GM12878 (cell line): Measurements from ENCODE around the gene PABPC4L. TPM values are rescaled to one million over a fixed set of nuclear protein-coding genes. Genes with fewer than 3 reads are reported as not detected.

Experiments used
- ATAC-seq: fragments of 200-7000 bp; cut with Tn5 transposase; 3 replicates; pipeline ENCODE4 v1.9.1; 2020; ENCODE audit warnings: mild to moderate bottlenecking, moderate library complexity
- BruUV-seq: library from RNA; stranded (reverse); fragments of 400-500 nt; replicated peaks from 2 replicates; lab custom pipeline; 2021; lab: Mats Ljungman, UMichigan
- CTCF ChIA-PET: fragments of 300-600 bp; sonication (Branson Sonifier 250); formaldehyde crosslinking; extraction: SDS; loops from one replicate; lab custom pipeline; 2021; ENCODE audit warnings: inconsistent platforms; lab: Yijun Ruan, JAX
- POLR2A ChIA-PET: fragments of 350-600 bp; formaldehyde crosslinking; extraction: SDS; loops from one replicate; lab custom pipeline; 2021; ENCODE audit warnings: inconsistent platforms; lab: Charles Lee
- RAD21 ChIA-PET: fragments of 300-600 bp; sonication (Branson Sonifier 250); formaldehyde crosslinking; loops from one replicate; lab custom pipeline; 2023; ENCODE audit warnings: antibody characterized with exemption; ENCODE audit not compliant: unreplicated experiment; lab: Charles Lee
- SMC1A ChIA-PET: fragments of 300-600 bp; sonication (Branson Sonifier 250); formaldehyde crosslinking; loops from one replicate; lab custom pipeline; 2023; ENCODE audit not compliant: unreplicated experiment, uncharacterized antibody; lab: Charles Lee
- DNase-seq: peaks from one replicate; pipeline ENCODE4 v3.0.0-alpha.2; 2011; ENCODE audit warnings: low read depth, low spot score
- FAIRE-seq: peaks from 3 replicates; lab custom pipeline; 2011; peaks lifted over from hg19 to GRCh38; lab: Jason Lieb, UNC
- H2AFZ ChIP-seq: 2 replicates; pipeline ENCODE4 v1.6.0; 2011; ENCODE audit warnings: low read depth, low read length, control low read depth; ENCODE audit not compliant: control insufficient read depth
- H3K27ac ChIP-seq: 2 replicates; pipeline ENCODE4 v1.5.1; 2011; ENCODE audit warnings: control low read depth; ENCODE audit not compliant: control insufficient read depth, insufficient read depth
- H3K27me3 ChIP-seq, 2 experiments: replicated peaks in 1 of 2; 2 replicates each; pipeline versions ENCODE4 v1.6.0 to v1.6.1; 2011; ENCODE audit warnings: low read length in 1 of 2; ENCODE audit not compliant: control insufficient read depth in 2 of 2, insufficient read depth in 2 of 2
- H3K36me3 ChIP-seq, 2 experiments: 2 replicates each; pipeline ENCODE4 v1.5.1; 2011; ENCODE audit warnings: low read length in 1 of 2; ENCODE audit not compliant: control insufficient read depth in 2 of 2, insufficient read depth in 2 of 2
- H3K4me1 ChIP-seq: 2 replicates; pipeline ENCODE4 v1.6.1; 2011; ENCODE audit warnings: mild to moderate bottlenecking, low read length, moderate library complexity, mixed read lengths; ENCODE audit not compliant: control insufficient read depth, insufficient read depth
- H3K4me2 ChIP-seq: 2 replicates; pipeline ENCODE4 v1.6.0; 2011; ENCODE audit warnings: control low read depth; ENCODE audit not compliant: control insufficient read depth, insufficient read depth
- H3K4me3 ChIP-seq: fragments of 200-600 bp; sonication (generic); 2 replicates; pipeline ENCODE4 v1.5.1; 2016
- H3K79me2 ChIP-seq: 2 replicates; pipeline ENCODE4 v1.6.0; 2011; ENCODE audit warnings: low read length; ENCODE audit not compliant: control insufficient read depth, insufficient read depth
- H3K9ac ChIP-seq: 2 replicates; pipeline ENCODE4 v1.8.0; 2011; ENCODE audit warnings: low read length, control low read depth, mixed read lengths; ENCODE audit not compliant: control insufficient read depth, insufficient read depth
- H3K9me3 ChIP-seq: replicated peaks from 3 replicates; pipeline ENCODE4 v1.5.1; 2011; ENCODE audit warnings: mild to moderate bottlenecking, low read length; ENCODE audit not compliant: control insufficient read depth, insufficient read depth
- H4K20me1 ChIP-seq: 2 replicates; pipeline ENCODE4 v1.6.0; 2011; ENCODE audit not compliant: control insufficient read depth, insufficient read depth
- ATF7 ChIP-seq: fragments of 450-650 bp; IDR thresholded peaks from 2 replicates; pipeline ENCODE4 v1.6.1; 2016; ENCODE audit warnings: low read depth, mild to moderate bottlenecking
- IKZF2 ChIP-seq, 2 experiments: fragments of 450-650 bp; IDR thresholded peaks; 2 replicates each; pipeline ENCODE4 v1.6.1; 2017; ENCODE audit warnings: mild to moderate bottlenecking in 2 of 2, moderate library complexity in 2 of 2
- IRF3 ChIP-seq: fragments of 450-650 bp; IDR thresholded peaks from 2 replicates; pipeline ENCODE4 v1.6.1; 2014; ENCODE audit warnings: mild to moderate bottlenecking
- MTA3 ChIP-seq: IDR thresholded peaks from 2 replicates; pipeline ENCODE4 v1.6.1; 2012; ENCODE audit warnings: low read length, inconsistent platforms, borderline replicate concordance
- NFYB ChIP-seq: IDR thresholded peaks from 2 replicates; pipeline ENCODE4 v1.6.1; 2011; ENCODE audit warnings: low read depth, mild to moderate bottlenecking, low read length, improper control_type of control experiment, moderate library complexity; ENCODE audit not compliant: insufficient read depth
- PAX8 ChIP-seq: fragments of 450-650 bp; IDR thresholded peaks from 2 replicates; pipeline ENCODE4 v1.6.1; 2017; ENCODE audit warnings: mild to moderate bottlenecking, moderate library complexity
- PKNOX1 ChIP-seq: fragments of 450-650 bp; IDR thresholded peaks from 2 replicates; pipeline ENCODE4 v1.6.1; 2016; ENCODE audit warnings: mild to moderate bottlenecking
- RBBP5 ChIP-seq: fragments of 200-600 bp; sonication (generic); conservative IDR thresholded peaks from 2 replicates; pipeline ENCODE4 v1.6.1; 2016
- RUNX3 ChIP-seq: IDR thresholded peaks from 2 replicates; pipeline ENCODE4 v1.6.1; 2012; ENCODE audit warnings: low read length, inconsistent platforms
- USF2 ChIP-seq: IDR thresholded peaks from 2 replicates; pipeline ENCODE4 v1.6.1; 2011; ENCODE audit warnings: low read depth, low read length, improper control_type of control experiment, borderline replicate concordance
- WGBS: methylation state at CpG from one replicate; pipeline ENCODE4 v1.1.6; 2016; ENCODE audit warnings: low lambda C conversion rate; ENCODE audit not compliant: insufficient replicate concordance, insufficient coverage; ENCODE audit errors: missing lambda C conversion rate; 5-methylcytosine and 5-hydroxymethylcytosine counted together
- in situ Hi-C: fragments of 300-500 bp; cut with MboI; formaldehyde crosslinking; loops from 9 replicates; pipeline ENCODE4 v1.14.3; 2018; ENCODE audit warnings: mixed read lengths
- intact Hi-C: fragments of 100-400 bp; cut with micrococcal nuclease; formaldehyde crosslinking; loops from one replicate; pipeline ENCODE4 v1.14.2; 2022; ENCODE audit not compliant: unreplicated experiment
- polyA plus RNA-seq, 11 experiments: library from polyadenylated mRNA; depleted of rRNA in 4 of 11; unstranded in 6 of 11; stranded (reverse) in 5 of 11; fragments of >200 nt; fragmentation: Nextera tagmentation in 4 of 11; fragmentation: Illumina TruSeq in 1 of 11; extraction: Ambion mirVana in 4 of 11; extraction: Trizol in 1 of 11; gene quantifications; 1 replicate in 1 of 11; 2 replicates in 10 of 11; pipeline versions ENCODE4 v1.2.1 to v1.2.3, GENCODE V29; 2011 to 2016; ENCODE audit warnings: inconsistent platforms in 2 of 11, missing spikeins in 2 of 11, low read depth in 1 of 11
- total RNA-seq, 4 experiments: library from RNA; depleted of rRNA in 3 of 4; stranded (reverse); fragments of >200 nt in 3 of 4; fragmentation: Illumina TruSeq in 1 of 4; extraction: Trizol in 1 of 4; gene quantifications; 2 replicates each; pipeline versions ENCODE4 v1.2.1 to v1.2.3, GENCODE V29; 2013 to 2021

The PABPC4L gene
- total and polyA plus RNA-seq, 10 of the 15 experiments (the other 5 are each of a cell fraction or from before 2014, with no cell fraction given): not detected

- TF ChIP-seq USF2: no peak
Measured at GRCh38 chr4:134189949-134190348, 11.6 kb downstream of the PABPC4L start (continued).

GRCh38 chr4:134189480-134189879, 12.1 kb downstream of the PABPC4L start:
- Histone ChIP-seq H3K9me3 (no peaks in the 10 kb centered on the region), H3K79me2 (no peaks in the 10 kb centered on the region), H3K4me1 (no peaks in the 10 kb centered on the region), H3K27me3 (no peaks in the 10 kb centered on the region), H2AFZ (no peak overlapping the region), H3K36me3 (no peaks in the 10 kb centered on the region), H3K4me2 (no peak overlapping the region), H4K20me1 (no peaks in the 10 kb centered on the region), H3K9ac (no peak overlapping the region), H3K27ac (no peak overlapping the region), H3K4me3 (no peak overlapping the region)
- ChIA-PET RAD21 (no interaction called here), POLR2A (no interaction called here), SMC1A (no interaction called here), CTCF (no interaction called here)
- DNase-seq (no peak), FAIRE-seq (no peak), ATAC-seq (no peak)
- WGBS: 0% methylated on average over 1 of the region's 1 CpG
- TF ChIP-seq RBBP5 (no peak), IKZF2 (IDR thresholded peaks at IDR 0.05) (no peak), ATF7 (no peak), PAX8 (no peak), NFYB (no peak), IRF3 (no peak), MTA3 (no peak), RUNX3 (no peak), PKNOX1 (no peak)
- in situ Hi-C loops: no loop called here
- no TSS peak for BruUV-seq
- intact Hi-C loops: no loop called here
